SU-DHL-6 (cell line): ENCODE results near the gene SCRT2.

Source experiments
- H2AFZ ChIP-seq: fragments of 200-600 bp; sonication (generic); 2 replicates; pipeline ENCODE4 v1.6.1; 2014; ENCODE audit warnings: low read depth, mild to moderate bottlenecking, moderate library complexity, mixed read lengths, antibody characterized with exemption, low read length; ENCODE audit not compliant: severe bottlenecking
- H3F3A ChIP-seq: fragments of 200-600 bp; shearing (Covaris generic); 2 replicates; pipeline ENCODE4 v1.6.0; 2016; ENCODE audit warnings: antibody characterized with exemption, mild to moderate bottlenecking; ENCODE audit not compliant: insufficient read depth
- H3K27ac ChIP-seq: fragments of 200-600 bp; sonication (generic); 2 replicates; pipeline ENCODE4 v1.5.1; 2016; ENCODE audit warnings: low read depth, mild to moderate bottlenecking, low read length, moderate library complexity, mixed read lengths
- H3K27me3 ChIP-seq: fragments of 200-600 bp; sonication (generic), shearing (Covaris generic); 2 replicates; pipeline ENCODE4 v1.6.0; 2014; ENCODE audit warnings: mild to moderate bottlenecking, low read length
- H3K36me3 ChIP-seq: fragments of 200-600 bp; sonication (generic); 2 replicates; pipeline ENCODE4 v1.6.1; 2014; ENCODE audit warnings: mild to moderate bottlenecking, low read length, mixed read lengths
- H3K4me2 ChIP-seq: fragments of 300-600, 200-600 bp; shearing (Covaris generic), sonication (generic); 2 replicates; pipeline ENCODE4 v1.6.0; 2014; ENCODE audit warnings: low read length, low read depth, mild to moderate bottlenecking; ENCODE audit not compliant: poor library complexity, severe bottlenecking
- H3K4me3 ChIP-seq: fragments of 200-600 bp; sonication (generic); 2 replicates; pipeline ENCODE4 v1.5.1; 2014; ENCODE audit warnings: antibody characterized with exemption, low read length, mild to moderate bottlenecking, mixed read lengths; ENCODE audit not compliant: insufficient read depth, poor library complexity, severe bottlenecking
- H3K79me2 ChIP-seq: fragments of 200-600 bp; sonication (generic); 2 replicates; pipeline ENCODE4 v1.6.1; 2014; ENCODE audit warnings: mild to moderate bottlenecking, low read length, moderate library complexity; ENCODE audit not compliant: insufficient read depth
- H3K9ac ChIP-seq: fragments of 200-600 bp; sonication (generic); 2 replicates; pipeline ENCODE4 v1.7.0; 2014; ENCODE audit warnings: mild to moderate bottlenecking, low read length
- H3K9me2 ChIP-seq: fragments of 200-600 bp; sonication (generic); replicated peaks from 2 replicates; pipeline ENCODE4 v1.6.1; 2014; ENCODE audit warnings: low read length; ENCODE audit not compliant: insufficient read depth
- H3K9me3 ChIP-seq: fragments of 200-600 bp; sonication (generic); 2 replicates; pipeline ENCODE4 v1.6.1; 2014; ENCODE audit warnings: low read length, mixed read lengths; ENCODE audit not compliant: insufficient read depth
- H4K20me1 ChIP-seq: fragments of 200-600 bp; sonication (generic); 2 replicates; pipeline ENCODE4 v1.6.1; 2014; ENCODE audit warnings: low read depth, mild to moderate bottlenecking, antibody characterized with exemption, low read length, moderate library complexity, mixed read lengths
- CTCF ChIP-seq: fragments of 200-600 bp; sonication (generic); IDR thresholded peaks from one replicate; pipeline ENCODE4 v1.5.1; 2017; ENCODE audit warnings: antibody characterized with exemption, mild to moderate bottlenecking, low read length, moderate library complexity; ENCODE audit not compliant: insufficient read depth, poor library complexity, severe bottlenecking
- EZH2phosphoT487 ChIP-seq: fragments of 200-600 bp; sonication (generic), shearing (Covaris generic); conservative IDR thresholded peaks from 2 replicates; pipeline ENCODE4 v1.6.1; 2018; ENCODE audit warnings: mild to moderate bottlenecking, antibody characterized with exemption, low read length, moderate library complexity, mixed read lengths

Gene SCRT2

GRCh38 chr20:615514-615913, 60.1 kb downstream of the SCRT2 start:
- no peaks in the 10 kb centered on the region for H3K9me3 ChIP-seq
- no peak for TF ChIP-seq EZH2phosphoT487
- no peak for TF ChIP-seq CTCF
- no peaks in the 10 kb centered on the region for H3K9me2 ChIP-seq
- H4K20me1 ChIP-seq = no peaks in the 10 kb centered on the region
- no peaks in the 10 kb centered on the region for H3K27me3 ChIP-seq
- no peak overlapping the region for H3K4me3 ChIP-seq
- H3F3A ChIP-seq = no peaks in the 10 kb centered on the region
- H3K36me3 ChIP-seq = no peaks in the 10 kb centered on the region
- H3K9ac ChIP-seq = no peak overlapping the region
- H3K79me2 ChIP-seq = no peaks in the 10 kb centered on the region
- H2AFZ ChIP-seq = no peak overlapping the region
- no peak overlapping the region for H3K4me2 ChIP-seq
- no peak overlapping the region for H3K27ac ChIP-seq

- Histone ChIP-seq H3K9me3 (no peaks in the 10 kb centered on the region), H3F3A (no peaks in the 10 kb centered on the region), H2AFZ (no peak overlapping the region), H3K4me3 (no peak overlapping the region), H3K27ac (no peak overlapping the region), H3K79me2 (no peaks in the 10 kb centered on the region), H3K4me2 (no peak overlapping the region), H3K36me3 (no peaks in the 10 kb centered on the region), H3K27me3 (no peaks in the 10 kb centered on the region), H3K9me2 (no peaks in the 10 kb centered on the region), H4K20me1 (no peaks in the 10 kb centered on the region), H3K9ac (no peak overlapping the region)
- TF ChIP-seq EZH2phosphoT487 = no peak
- no peak for TF ChIP-seq CTCF
These were observed 63.8 kb downstream of the SCRT2 start for GRCh38 chr20:611843-612185.
